Measurements from ENCODE around the gene CES5A. TPM values are rescaled to one million over a fixed set of nuclear protein-coding genes. Genes with fewer than 3 reads are reported as not detected.

Gene CES5A
- polyA plus RNA-seq, 3 donors = not detected

GRCh38 chr16:55868980-55869379, 6.2 kb downstream of the CES5A start:
- H3K36me3 Mint-ChIP-seq = no peaks in the 10 kb centered on the region
- WGBS (ENCODE audit: insufficient coverage) = 89% methylated on average over 6 of the region's 7 CpGs
- H3K27me3 ChIP-seq (ENCODE audit: control insufficient read depth in 2 of 2, insufficient read depth in 2 of 2, low read length in 2 of 2) = no peaks in the 10 kb centered on the region
- intact Hi-C loops (cut with micrococcal nuclease) = no loop called here
- peaks cover 5% of the 10 kb centered on the region for H3K4me1 Mint-ChIP-seq
- peaks cover 0 to 2% (median 0%) of the 10 kb centered on the region in 7 donors for H3K9me3 Mint-ChIP-seq
- H2AFZ ChIP-seq (ENCODE audit: insufficient read depth, low read depth, low read length, poor library complexity, severe bottlenecking) = no peak overlapping the region
- H3K9me3 ChIP-seq (replicated peaks in 1 of 2; ENCODE audit: control insufficient read depth in 1 of 2, insufficient read depth in 1 of 2, low read length in 2 of 2) = no peaks in the 10 kb centered on the region
- H3K4me3 Mint-ChIP-seq = no peak overlapping the region
- H3K27me3 Mint-ChIP-seq (ENCODE audit: low read depth in 3 of 3) = peaks cover 4 to 7% (median 6%) of the 10 kb centered on the region in 3 donors
- no peak overlapping the region for H3K27ac Mint-ChIP-seq
- H3K27ac ChIP-seq (ENCODE audit: low read depth in 1 of 2, low read length in 2 of 2) = no peak overlapping the region
- H3K9ac ChIP-seq (ENCODE audit: insufficient read depth, low read length, poor library complexity, severe bottlenecking) = no peak overlapping the region
- no peak for DNase-seq
- no peaks in the 10 kb centered on the region for H3K79me2 ChIP-seq (ENCODE audit: insufficient read depth, low read length)
- H3K4me2 ChIP-seq (replicated peaks; ENCODE audit: extremely low read depth, low read length, poor library complexity, severe bottlenecking) = no peak overlapping the region
- H3K4me1 ChIP-seq (ENCODE audit: control insufficient read depth in 1 of 2, insufficient read depth in 2 of 2, low read length in 2 of 2) = no peaks in the 10 kb centered on the region
- no peaks in the 10 kb centered on the region for H4K20me1 ChIP-seq (ENCODE audit: insufficient read depth, low read length)
- TF ChIP-seq CTCF (IDR thresholded peaks at IDR 0.05) = no peak
- no peaks in the 10 kb centered on the region for H3K36me3 ChIP-seq (replicated peaks in 1 of 2; ENCODE audit: control insufficient read depth in 1 of 2, insufficient read depth in 2 of 2, low read length in 2 of 2)
- H3K4me3 ChIP-seq (replicated peaks in 1 of 3; ENCODE audit: low read depth in 2 of 3, low read length in 3 of 3) = no peak overlapping the region

DNA sequence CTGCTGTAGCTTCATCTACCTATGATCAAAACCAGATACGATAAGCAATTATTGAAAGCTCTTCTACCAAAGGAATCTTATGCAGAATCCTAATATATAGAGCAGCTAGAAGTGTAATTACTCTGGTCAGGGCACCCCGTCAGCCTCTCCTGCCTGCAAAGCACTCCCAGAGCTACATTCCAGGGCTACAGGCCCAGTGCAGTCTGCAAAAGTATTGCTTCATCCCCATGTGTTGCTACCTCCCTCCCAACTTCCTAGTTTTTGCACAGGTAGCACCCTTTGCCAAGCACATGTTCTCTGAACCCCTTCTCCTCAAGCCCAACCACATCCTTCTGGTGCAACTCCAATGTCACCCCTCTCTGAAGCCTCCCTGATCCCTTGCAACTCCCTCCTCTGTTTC, 7.0 kb downstream of the CES5A start:
- no CpG with 5 or more reads among the region's 2 CpGs for WGBS (ENCODE audit: insufficient coverage)
- no peak for TF ChIP-seq CTCF (IDR thresholded peaks at IDR 0.05)
- H3K9me3 ChIP-seq (replicated peaks in 1 of 2; ENCODE audit: control insufficient read depth in 1 of 2, insufficient read depth in 1 of 2, low read length in 2 of 2) = no peaks in the 10 kb centered on the region
- H2AFZ ChIP-seq (ENCODE audit: insufficient read depth, low read depth, low read length, poor library complexity, severe bottlenecking) = no peak overlapping the region
- no peak overlapping the region for H3K4me2 ChIP-seq (replicated peaks; ENCODE audit: extremely low read depth, low read length, poor library complexity, severe bottlenecking)
- H3K27ac ChIP-seq (ENCODE audit: low read depth in 1 of 2, low read length in 2 of 2) = no peak overlapping the region
- Mint-ChIP-seq H3K36me3 (no peaks in the 10 kb centered on the region), H3K4me1 (peaks cover 5% of the 10 kb centered on the region), H3K27me3 (ENCODE audit: low read depth in 3 of 3) (peaks cover 3 to 8% (median 7%) of the 10 kb centered on the region in 3 donors), H3K4me3 (no peak overlapping the region), H3K27ac (no peak overlapping the region), H3K9me3 (peaks cover 0 to 2% (median 0%) of the 10 kb centered on the region in 7 donors)
- H3K79me2 ChIP-seq (ENCODE audit: insufficient read depth, low read length) = no peaks in the 10 kb centered on the region
- no peaks in the 10 kb centered on the region for H3K4me1 ChIP-seq (ENCODE audit: control insufficient read depth in 1 of 2, insufficient read depth in 2 of 2, low read length in 2 of 2)
- H4K20me1 ChIP-seq (ENCODE audit: insufficient read depth, low read length) = no peaks in the 10 kb centered on the region
- H3K27me3 ChIP-seq (ENCODE audit: control insufficient read depth in 2 of 2, insufficient read depth in 2 of 2, low read length in 2 of 2) = no peaks in the 10 kb centered on the region
- no peak overlapping the region for H3K9ac ChIP-seq (ENCODE audit: insufficient read depth, low read length, poor library complexity, severe bottlenecking)
- DNase-seq = no peak
- no peaks in the 10 kb centered on the region for H3K36me3 ChIP-seq (replicated peaks in 1 of 2; ENCODE audit: control insufficient read depth in 1 of 2, insufficient read depth in 2 of 2, low read length in 2 of 2)
- no peak overlapping the region for H3K4me3 ChIP-seq (replicated peaks in 1 of 3; ENCODE audit: low read depth in 2 of 3, low read length in 3 of 3)
- intact Hi-C loops (cut with micrococcal nuclease) = no loop called here
